Stimulated activated CD8-positive, alpha-beta memory T cell treated with anti-CD3 and anti-CD28 coated beads, Interleukin-15, amount 100 ng/mL, for 1 hour (primary cell): ENCODE data around the gene MAGEB3.
"Not testable (repeated sequence)": the region's sequence is repeated elsewhere in the genome, so short reads cannot be mapped to it uniquely, and the experiment has no call there.

Experiments used
- DNase-seq: peaks from one replicate; pipeline ENCODE4 v3.0.0-alpha.2; 2020; ENCODE audit warnings: low read depth

The MAGEB3 gene, protein sequence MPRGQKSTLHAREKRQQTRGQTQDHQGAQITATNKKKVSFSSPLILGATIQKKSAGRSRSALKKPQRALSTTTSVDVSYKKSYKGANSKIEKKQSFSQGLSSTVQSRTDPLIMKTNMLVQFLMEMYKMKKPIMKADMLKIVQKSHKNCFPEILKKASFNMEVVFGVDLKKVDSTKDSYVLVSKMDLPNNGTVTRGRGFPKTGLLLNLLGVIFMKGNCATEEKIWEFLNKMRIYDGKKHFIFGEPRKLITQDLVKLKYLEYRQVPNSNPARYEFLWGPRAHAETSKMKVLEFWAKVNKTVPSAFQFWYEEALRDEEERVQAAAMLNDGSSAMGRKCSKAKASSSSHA

DNA sequence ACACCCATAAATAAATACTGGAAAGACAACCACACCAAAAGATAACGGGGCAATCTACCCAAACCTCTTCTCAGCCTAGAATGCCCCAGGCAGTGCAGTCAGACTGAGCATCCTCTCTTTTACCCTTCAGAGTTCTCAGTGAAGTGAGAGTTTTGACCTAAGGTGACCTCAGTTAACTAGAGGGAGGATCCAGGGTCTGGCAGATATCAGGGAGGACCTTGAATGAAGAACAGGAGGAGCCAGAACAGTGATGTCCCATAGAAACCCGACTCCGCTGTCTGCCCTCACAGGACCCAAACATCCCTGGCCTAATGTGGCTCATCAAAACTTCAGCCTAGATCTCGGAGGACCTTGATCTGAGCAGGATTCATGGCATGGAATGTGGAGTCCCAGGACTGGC, at the start of gene MAGEB3:
Gene MAGEB3, plus strand, starts transcription at position 263 of the 400 bp plus-strand sequence. CDS start 5,268 bp downstream, outside the sequence.
- DNase-seq = no peak

DNA sequence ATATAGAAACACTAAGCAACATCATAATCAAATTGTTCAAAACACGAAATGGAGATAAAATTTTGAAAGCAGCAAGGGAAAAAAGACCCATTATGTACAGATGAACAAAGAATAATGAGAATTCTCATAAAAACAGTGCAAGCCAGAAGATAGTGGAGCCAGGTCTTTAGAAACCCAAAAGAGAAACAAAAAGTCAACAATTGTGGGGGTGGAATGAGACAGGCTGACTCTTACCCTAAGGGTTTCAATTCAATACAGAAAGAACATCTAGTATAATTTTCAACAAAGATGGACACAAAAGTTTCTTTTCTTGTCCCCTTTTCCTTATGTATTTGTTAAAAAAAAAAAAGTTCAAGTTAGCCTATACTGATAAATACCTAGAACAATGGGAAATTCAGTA, 49.1 kb upstream of the MAGEB3 start:
- no peak for DNase-seq

- no peak for DNase-seq
Measured at GRCh38 chrX:30183554-30183953, 46.9 kb upstream of the MAGEB3 start.

GRCh38 chrX:30190426-30190825, 40.0 kb upstream of the MAGEB3 start:
- DNase-seq = no peak

- DNase-seq = not testable (repeated sequence)
Measured at GRCh38 chrX:30193910-30194309, 36.5 kb upstream of the MAGEB3 start.

- DNase-seq = no peak
Measured at GRCh38 chrX:30196322-30196721, 34.1 kb upstream of the MAGEB3 start.

- DNase-seq = no peak
Measured at GRCh38 chrX:30212172-30212571, 18.3 kb upstream of the MAGEB3 start.

GRCh38 chrX:30215357-30215843, 15.1 kb upstream of the MAGEB3 start, which contains the start of gene MAGEB2:
MAGEB2 (plus strand) TSS chrX:30215563; CDS start chrX:30218581, 3,018 bp downstream.
- no peak for DNase-seq

GRCh38 chrX:30217465-30217864, 13.0 kb upstream of the MAGEB3 start:
- DNase-seq = no peak

GRCh38 chrX:30219372-30219771, 11.1 kb upstream of the MAGEB3 start:
- DNase-seq = no peak

DNA sequence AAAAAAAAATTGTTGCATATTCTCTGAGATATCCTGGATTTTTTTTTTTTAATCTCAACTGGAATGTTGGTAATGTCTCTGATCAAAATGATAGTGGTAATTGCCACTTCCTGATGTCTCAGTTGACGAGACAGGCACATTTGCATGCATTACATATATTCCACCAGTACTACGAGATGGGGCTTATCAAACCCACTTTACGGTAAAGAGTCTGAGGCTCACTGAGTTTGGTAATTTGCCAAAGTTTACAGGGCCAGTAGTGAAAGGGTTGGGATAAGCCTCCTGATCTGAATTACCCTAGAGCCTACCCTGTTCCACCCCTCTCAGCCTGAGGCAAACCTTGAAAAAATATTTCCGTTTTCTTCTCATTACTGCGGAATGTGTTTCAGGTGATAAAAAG, 9.8 kb upstream of the MAGEB3 start:
- DNase-seq = no peak

GRCh38 chrX:30224536-30224935, 5.9 kb upstream of the MAGEB3 start:
- DNase-seq = no peak

DNA sequence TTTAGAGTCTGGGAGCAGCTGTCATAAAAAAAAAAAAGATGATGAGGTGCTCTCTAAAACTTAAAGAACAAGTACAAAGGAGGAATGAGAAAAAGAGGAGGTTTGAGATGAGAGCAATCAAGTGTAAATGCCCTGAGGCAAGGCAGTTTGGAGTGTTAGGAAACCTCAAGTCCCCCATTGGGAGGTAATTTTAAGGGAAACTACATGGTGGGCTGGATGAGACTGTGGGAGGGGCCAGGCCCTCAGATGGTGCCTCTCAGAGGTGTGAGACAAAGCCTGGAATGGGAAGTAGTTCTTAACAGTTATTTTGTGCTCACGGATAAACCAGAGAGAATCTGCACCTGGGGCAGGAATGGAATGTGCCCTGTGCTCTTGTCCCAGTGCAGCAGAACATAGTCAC, 1.9 kb upstream of the MAGEB3 start:
- DNase-seq = no peak

DNA sequence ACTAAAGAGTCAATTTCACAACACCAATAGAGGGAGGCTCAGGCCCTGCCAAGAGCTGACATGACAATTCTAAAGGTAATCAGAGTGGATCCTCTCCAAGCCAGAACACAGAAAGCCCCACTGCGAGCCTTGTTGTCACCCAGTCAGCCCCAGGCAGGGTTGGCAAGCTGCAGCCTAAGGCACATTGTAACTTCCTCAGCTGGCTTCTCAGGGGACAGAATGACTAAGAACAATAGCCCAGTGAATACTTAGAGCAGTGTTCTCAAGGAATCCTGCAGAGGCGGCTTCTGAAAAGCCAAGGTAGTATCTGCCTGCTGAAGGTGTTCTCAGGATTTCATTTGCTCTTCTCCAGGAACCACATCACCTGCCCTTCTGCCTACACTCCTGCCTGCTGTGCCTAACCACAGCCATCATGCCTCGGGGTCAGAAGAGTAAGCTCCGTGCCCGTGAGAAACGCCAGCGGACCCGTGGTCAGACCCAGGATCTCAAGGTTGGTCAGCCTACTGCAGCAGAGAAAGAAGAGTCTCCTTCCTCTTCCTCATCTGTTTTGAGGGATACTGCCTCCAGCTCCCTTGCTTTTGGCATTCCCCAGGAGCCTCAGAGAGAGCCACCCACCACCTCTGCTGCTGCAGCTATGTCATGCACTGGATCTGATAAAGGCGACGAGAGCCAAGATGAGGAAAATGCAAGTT, 11.4 kb downstream of the MAGEB3 start, which contains the start of gene MAGEB4:
Gene MAGEB4, plus strand, starts transcription at position 277 of the 692 bp plus-strand sequence. Its CDS starts 136 bp downstream, at position 413.
- no peak for DNase-seq

GRCh38 chrX:30246769-30247489, 16.5 kb downstream of the MAGEB3 start, which contains the start of gene MAGEB1:
MAGEB1 (plus strand) TSS chrX:30247146; CDS start chrX:30250494, 3,348 bp downstream.
- DNase-seq = no peak

DNA sequence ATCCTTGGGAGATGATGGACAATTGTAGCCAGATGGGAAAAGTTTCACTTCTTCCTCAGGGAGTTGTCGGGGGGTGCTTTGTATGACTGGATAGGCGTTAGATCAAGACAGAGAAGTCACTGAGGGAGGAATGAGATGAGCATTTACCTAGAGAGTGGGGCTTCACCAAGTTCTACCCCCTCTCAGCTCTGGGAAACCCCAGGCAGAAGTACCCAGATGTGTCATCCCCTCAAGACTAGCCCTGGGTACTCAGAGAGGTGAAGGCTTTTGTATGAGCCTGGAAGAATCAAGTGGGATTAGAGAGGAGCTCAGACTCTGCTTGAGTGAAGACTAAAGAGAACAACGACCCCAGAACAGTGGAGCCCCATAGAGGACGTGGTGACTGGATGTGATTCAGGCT, 18.4 kb downstream of the MAGEB3 start:
- DNase-seq = no peak

DNA sequence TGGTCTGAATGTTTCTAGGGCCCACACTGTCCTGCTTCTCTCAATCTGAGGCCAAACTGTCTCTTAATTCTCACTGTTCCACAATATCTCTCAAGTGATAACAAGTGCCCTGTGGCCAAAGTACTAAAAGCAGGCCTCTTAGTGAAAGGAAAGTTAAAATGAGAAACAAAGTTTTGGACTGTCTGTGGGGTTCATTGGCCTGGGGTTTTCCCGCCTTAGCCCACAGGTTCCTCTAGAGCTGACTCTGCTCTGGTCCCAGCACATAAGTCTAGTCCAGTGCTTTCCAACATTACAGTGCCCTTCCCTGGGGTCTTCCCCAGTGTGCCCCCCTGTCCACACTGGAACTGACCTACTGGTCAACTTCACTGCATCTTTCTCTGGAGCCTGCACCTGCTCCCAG, 22.8 kb downstream of the MAGEB3 start:
- no peak for DNase-seq

DNA sequence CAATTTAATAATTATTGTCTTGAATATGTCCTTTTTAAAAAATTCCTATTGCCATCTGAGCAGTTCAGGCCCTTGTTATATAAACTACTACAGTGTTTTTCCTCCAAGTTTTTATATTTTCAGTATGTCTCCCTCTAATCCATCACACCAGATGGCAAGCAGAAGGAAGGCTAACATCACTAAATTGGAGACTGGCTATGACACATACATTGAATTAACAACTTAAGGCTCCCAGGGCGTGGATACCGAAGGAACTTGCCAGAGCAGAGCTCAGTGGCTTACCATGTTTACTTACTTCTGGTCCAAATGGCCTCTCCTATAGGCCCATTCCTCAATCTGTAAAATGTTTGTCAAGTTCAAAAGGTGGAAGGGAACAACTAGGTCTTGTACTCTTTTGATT, 29.5 kb downstream of the MAGEB3 start:
- no peak for DNase-seq

DNA sequence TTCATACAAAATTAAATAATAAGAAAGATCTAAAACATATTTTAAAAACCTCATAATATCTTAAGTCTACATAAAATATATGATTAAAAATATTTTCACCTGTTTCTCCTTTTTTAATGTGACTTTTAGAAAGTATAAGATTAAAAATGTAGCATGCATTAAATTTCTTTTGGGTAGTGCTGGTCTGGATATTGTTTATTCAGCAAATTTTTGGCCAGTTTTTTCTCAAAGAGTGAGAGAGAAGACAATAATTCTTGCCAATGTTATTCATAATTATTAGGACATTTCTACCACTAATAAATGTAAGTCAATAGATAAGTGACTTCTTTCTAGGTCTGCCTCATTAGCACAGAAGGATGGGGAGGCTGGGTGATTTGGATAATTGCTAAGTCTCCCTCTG, 30.6 kb downstream of the MAGEB3 start:
- DNase-seq = no peak

GRCh38 chrX:30262763-30263162, 32.3 kb downstream of the MAGEB3 start:
- no peak for DNase-seq

DNA sequence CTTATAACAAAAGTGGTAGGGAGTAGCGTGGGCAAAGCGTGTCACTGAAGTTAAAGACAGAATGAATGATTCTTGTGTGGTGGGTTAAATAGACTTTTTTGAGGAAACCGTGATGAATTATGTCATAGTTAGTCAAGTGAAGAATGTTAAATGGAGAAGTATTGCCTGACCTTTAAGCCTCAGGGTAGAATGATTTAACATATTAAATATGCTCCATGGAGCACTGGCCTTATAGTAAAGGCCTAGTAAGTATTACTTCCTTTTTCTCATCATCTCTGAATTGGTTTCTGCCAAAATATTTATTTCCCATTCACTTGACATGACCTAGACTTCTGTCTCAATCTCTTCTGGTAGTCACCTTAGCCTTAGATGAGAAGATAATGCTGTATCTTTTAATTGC, 40.2 kb downstream of the MAGEB3 start:
- DNase-seq = no peak

- no peak for DNase-seq
Measured at GRCh38 chrX:30275498-30275897, 45.0 kb downstream of the MAGEB3 start.
